DMS114 treated with DMSO at 0.1 percent for 48 hours (cell line): ENCODE measurements around the gene TWNK.
"Not testable (repeated sequence)": the region's sequence is repeated elsewhere in the genome, so short reads cannot be mapped to it uniquely, and the experiment has no call there.

Source experiments
- DNase-seq: peaks from one replicate; lab custom pipeline; 2025; ENCODE audit not compliant: unreplicated experiment; lab: John Stamatoyannopoulos, UW

TWNK gene

GRCh38 chr10:101029520-101030295, 42.4 kb downstream of the TWNK start:
- no peak for DNase-seq

- no peak for DNase-seq
These were observed 43.3 kb downstream of the TWNK start for GRCh38 chr10:101030496-101031127.

DNA sequence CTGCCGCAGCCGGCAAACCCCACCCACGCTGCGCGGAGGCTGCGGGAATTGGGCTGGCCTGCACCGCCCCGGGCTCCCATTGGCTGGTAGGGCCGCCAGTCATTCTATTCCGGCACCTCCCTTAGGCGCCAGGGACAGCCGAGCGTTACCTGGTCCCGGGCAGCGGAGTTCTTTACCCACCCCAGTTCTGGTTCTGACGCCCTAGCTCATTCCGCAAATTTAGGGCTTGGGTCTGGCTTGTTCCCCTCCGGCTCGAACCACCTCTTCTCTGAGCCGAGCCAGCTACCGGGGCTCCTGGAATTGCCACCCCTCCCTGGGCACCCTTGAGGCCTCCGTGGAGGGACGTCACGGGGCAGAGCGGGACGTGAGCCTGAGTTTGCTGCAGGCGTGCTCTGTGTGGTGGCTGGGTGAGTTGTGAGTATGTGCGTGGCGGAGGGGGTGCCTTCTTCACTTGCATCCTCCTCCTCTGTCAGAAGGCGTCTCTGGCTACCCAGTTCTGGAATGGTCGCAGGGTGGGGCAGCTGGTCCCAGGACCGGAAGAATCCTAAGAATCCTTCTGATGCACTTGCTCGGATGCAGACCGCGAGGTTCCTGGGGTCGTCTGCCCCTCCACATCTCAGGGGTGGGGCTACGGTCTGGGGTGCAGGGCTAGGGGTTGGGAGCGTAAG, 43.9 kb downstream of the TWNK start, which contains the start of the genes PDZD7 and SFXN3:
PDZD7 (minus strand) TSS at position 2 of the 668 bp plus-strand sequence. CDS start 910 bp downstream, outside the sequence.
SFXN3 (plus strand) TSS at position 107 of the 668 bp plus-strand sequence. CDS start 3,461 bp downstream, outside the sequence.
- peak; percentile 81 for DNase-seq

GRCh38 chr10:101031796-101032636, 44.7 kb downstream of the TWNK start:
- peak; percentile 44 for DNase-seq

DNA sequence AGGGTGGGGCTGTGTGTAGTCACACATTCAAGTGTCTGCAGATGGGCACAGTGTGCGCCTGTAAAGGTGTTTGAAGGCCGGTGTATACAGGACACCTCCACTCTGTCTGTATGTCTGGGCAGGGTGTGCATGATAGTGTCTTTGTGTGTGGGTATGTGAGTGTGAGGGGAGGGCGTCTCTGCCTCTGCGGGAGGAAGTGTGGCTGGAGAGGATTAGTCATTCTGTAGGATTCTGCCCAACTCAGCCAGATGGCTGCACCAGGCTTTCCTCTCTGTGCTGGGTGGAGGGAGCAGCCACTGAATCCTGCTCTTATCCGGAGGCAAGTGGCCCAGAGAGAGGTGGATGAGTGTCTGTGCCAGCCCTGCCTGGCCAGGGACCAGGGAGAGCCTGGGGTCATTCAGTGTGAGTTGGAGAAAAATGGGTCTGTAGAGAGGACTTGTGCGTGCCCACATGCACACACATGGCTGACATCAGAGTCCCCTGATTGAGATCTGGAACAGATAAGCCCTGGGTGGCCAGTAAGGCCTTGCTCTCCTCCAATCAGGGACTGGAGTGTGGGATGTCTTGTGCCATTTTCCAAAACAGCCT, 45.4 kb downstream of the TWNK start:
- DNase-seq: no peak

DNA sequence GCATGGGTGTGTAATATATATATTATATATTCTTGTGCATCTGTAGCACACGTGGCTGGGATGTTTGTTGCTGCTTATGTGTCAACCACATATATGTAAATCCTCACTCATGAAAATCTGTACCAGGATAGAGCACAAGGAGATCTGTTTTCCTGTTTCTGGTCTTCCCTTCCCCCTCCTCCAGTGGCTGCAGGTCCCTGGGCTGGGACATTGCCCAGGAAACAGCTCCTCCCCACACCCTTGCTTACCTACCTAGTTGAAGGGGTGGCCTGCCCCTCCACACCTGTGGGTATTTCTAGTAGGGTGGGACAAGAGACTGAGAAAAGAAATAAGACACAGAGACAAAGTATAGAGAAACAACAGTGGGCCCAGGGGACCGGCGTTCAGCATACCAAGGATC, 45.9 kb downstream of the TWNK start:
- no peak for DNase-seq

GRCh38 chr10:101034404-101034803, 47.1 kb downstream of the TWNK start:
- not testable (repeated sequence) for DNase-seq

DNA sequence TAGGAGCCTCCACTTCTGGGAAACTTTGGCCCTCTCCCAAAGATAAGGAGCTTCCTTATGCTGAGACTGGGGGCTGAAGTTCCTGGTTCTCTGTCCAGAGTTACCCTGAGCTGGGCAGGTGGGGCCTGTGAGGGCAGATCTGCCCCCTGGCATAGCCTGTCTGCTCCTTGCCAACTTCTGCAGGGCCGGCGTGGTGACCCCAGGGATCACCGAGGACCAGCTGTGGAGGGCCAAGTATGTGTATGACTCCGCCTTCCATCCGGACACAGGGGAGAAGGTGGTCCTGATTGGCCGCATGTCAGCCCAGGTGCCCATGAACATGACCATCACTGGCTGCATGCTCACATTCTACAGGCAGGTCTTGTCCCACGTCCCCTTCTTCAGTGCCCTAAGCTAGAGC, 48.0 kb downstream of the TWNK start:
- no peak for DNase-seq

DNA sequence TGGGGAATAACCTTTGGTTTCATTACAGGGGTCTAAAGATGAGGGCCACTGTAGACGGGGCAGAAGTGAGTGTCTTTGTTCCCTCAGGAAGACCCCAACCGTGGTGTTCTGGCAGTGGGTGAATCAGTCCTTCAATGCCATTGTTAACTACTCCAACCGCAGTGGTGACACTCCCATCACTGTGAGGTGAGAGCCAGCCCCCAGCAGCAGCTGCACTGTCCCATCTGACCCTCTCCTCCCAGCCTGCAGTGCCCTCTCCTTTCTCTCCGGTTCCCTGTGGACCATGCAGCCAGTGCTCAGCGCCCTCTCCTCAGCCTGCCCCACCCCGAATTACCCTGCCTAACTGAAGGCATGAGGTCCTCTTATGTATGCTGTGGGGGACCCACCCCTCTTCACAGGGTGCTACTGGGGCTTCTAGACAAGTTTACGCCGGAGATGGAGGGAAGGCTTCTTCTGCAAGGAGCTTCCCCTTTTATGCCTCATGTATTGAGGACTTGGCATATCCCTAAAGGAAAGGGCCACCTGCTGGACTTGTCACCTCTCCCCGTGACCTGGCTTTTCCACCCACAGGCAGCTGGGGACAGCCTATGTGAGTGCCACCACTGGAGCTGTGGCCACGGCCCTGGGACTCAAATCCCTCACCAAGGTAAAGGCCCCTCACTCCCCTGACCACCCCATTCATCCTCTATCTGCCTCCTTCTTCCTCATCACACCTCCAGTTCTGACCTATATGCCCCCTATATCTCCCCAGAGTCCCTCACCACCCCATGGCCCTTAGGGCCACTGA, 48.8 kb downstream of the TWNK start:
- no peak for DNase-seq

DNA sequence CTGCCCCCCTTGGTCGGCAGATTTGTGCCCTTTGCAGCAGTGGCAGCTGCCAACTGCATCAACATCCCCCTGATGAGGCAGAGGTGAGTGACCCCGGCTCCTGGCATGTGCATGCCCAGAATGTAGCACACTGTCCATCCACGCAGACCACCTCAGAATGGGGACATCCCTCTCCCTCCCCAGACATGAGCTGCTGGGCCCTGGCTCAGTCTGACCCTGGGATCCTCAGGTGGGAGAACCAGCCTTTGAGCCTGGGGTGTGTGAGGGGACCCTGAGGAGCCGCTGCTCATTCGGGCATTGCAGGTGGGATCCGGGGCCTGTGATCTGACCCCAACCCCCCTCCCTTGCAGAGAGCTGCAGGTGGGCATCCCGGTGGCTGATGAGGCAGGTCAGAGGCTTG, 49.4 kb downstream of the TWNK start:
- no peak for DNase-seq

GRCh38 chr10:101038484-101038883, 51.1 kb downstream of the TWNK start:
- DNase-seq: no peak

DNA sequence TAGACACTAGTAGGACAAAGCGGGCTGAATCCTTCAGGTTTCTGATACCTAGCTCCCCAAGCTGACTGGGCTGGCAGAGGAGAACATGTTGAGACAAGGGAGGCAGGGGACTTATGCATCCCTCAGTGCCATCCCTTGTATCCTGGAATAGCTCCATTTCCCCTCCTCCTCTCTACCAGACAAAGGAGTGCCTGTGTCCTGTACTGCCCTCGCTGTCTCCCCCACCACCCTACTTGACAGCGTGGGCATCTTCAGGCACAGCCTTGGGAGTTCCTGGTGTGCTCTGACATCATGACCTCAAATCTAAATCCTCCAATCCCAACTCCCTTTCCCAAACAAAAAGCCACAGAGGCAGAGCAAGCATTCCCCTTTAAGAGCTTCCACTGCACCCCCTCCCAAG, 52.7 kb downstream of the TWNK start:
- no peak for DNase-seq

- DNase-seq: no peak
These were observed 53.5 kb downstream of the TWNK start for GRCh38 chr10:101040851-101041250.

- peak; percentile 73 for DNase-seq
These were observed 54.0 kb downstream of the TWNK start for GRCh38 chr10:101041252-101041761.

GRCh38 chr10:101042118-101042517, 54.8 kb downstream of the TWNK start:
- no peak for DNase-seq

- peak; percentile 97 for DNase-seq
These were observed 55.5 kb downstream of the TWNK start for GRCh38 chr10:101042667-101043362.

- DNase-seq: peak; percentile 40
These were observed 56.0 kb downstream of the TWNK start for GRCh38 chr10:101043363-101043707.
